Measurements from ENCODE around the gene TMEM174. TPM values are rescaled to one million over a fixed set of nuclear protein-coding genes. Genes with fewer than 3 reads are reported as not detected.

The TMEM174 gene
- total and polyA plus RNA-seq, 2 donors (not counting 1 experiment from before 2014, with no cell fraction given), result not detected

DNA sequence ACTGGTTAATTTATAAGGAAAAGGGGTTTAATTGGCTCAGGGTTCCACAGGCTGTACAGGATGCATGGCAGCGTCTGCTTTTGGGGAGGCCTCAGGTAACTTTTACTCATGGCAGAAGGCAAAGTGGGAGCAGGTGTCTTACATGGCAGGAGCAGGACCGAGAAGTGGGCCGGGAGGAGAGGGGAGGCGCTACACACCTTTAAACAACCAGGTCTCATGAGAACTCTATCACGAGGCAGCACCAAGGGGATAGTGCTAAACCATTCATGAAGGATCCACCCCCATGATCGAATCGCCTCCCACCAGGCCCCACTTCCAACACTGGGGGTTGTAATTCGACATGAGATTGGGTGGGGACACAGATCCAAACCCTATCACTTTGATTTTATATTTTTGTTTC is 31.0 kb upstream of the TMEM174 start:
- Mint-ChIP-seq H3K9me3 (ENCODE audit: insufficient read depth) (no peaks in the 10 kb centered on the region), H3K4me1 (no peaks in the 10 kb centered on the region), H3K27me3 (peaks cover 33% of the 10 kb centered on the region), H3K4me3 (no peak overlapping the region), H3K27ac (no peak overlapping the region)
- POLR2A ChIA-PET, result no interaction called here
- Histone ChIP-seq H3K36me3 (replicated peaks in 1 of 2; ENCODE audit: control extremely low read depth in 1 of 2, control insufficient read depth in 1 of 2, extremely low read depth in 1 of 2, insufficient read depth in 2 of 2, low read length in 1 of 2) (no peaks in the 10 kb centered on the region), H3K4me3 (ENCODE audit: control extremely low read depth in 1 of 5, extremely low read depth in 1 of 5, insufficient read depth in 1 of 5, low read depth in 2 of 5, low read length in 4 of 5) (no peak overlapping the region), H3K79me2 (ENCODE audit: control insufficient read depth, insufficient read depth, low read length) (no peaks in the 10 kb centered on the region), H2AFZ (ENCODE audit: insufficient read depth, low read depth, low read length, poor library complexity, severe bottlenecking) (no peak overlapping the region), H3K9ac (ENCODE audit: low read length) (no peak overlapping the region), H4K20me1 (ENCODE audit: control insufficient read depth, insufficient read depth, low read length, poor library complexity, severe bottlenecking) (no peaks in the 10 kb centered on the region), H3K27ac (ENCODE audit: low read length in 2 of 2) (no peak overlapping the region), H3K4me2 (replicated peaks; ENCODE audit: low read depth, low read length, poor library complexity, severe bottlenecking) (no peak overlapping the region), H3K4me1 (ENCODE audit: control insufficient read depth in 2 of 2, insufficient read depth in 2 of 2, low read length in 2 of 2) (no peaks in the 10 kb centered on the region), H3K27me3 (replicated peaks in 1 of 4; ENCODE audit: control extremely low read depth in 1 of 4, control insufficient read depth in 3 of 4, insufficient read depth in 4 of 4, low read length in 3 of 4) (peaks cover 0 to 39% (median 20%) of the 10 kb centered on the region in 4 experiments), H3K9me3 (ENCODE audit: control extremely low read depth in 1 of 3, control insufficient read depth in 2 of 3, insufficient read depth in 1 of 3, low read length in 2 of 3) (no peaks in the 10 kb centered on the region)
- intact Hi-C loops (cut with micrococcal nuclease), result no loop called here
- no peak for DNase-seq
- CTCF ChIA-PET, result no interaction called here
- no peak for ATAC-seq (ENCODE audit: low read depth)
- TF ChIP-seq, protein P1, sequence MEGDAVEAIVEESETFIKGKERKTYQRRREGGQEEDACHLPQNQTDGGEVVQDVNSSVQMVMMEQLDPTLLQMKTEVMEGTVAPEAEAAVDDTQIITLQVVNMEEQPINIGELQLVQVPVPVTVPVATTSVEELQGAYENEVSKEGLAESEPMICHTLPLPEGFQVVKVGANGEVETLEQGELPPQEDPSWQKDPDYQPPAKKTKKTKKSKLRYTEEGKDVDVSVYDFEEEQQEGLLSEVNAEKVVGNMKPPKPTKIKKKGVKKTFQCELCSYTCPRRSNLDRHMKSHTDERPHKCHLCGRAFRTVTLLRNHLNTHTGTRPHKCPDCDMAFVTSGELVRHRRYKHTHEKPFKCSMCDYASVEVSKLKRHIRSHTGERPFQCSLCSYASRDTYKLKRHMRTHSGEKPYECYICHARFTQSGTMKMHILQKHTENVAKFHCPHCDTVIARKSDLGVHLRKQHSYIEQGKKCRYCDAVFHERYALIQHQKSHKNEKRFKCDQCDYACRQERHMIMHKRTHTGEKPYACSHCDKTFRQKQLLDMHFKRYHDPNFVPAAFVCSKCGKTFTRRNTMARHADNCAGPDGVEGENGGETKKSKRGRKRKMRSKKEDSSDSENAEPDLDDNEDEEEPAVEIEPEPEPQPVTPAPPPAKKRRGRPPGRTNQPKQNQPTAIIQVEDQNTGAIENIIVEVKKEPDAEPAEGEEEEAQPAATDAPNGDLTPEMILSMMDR (IDR thresholded peaks at IDR 0.05), result no peak
- 100% methylated on average over 1 of the region's 8 CpGs for WGBS (ENCODE audit: insufficient coverage)

DNA sequence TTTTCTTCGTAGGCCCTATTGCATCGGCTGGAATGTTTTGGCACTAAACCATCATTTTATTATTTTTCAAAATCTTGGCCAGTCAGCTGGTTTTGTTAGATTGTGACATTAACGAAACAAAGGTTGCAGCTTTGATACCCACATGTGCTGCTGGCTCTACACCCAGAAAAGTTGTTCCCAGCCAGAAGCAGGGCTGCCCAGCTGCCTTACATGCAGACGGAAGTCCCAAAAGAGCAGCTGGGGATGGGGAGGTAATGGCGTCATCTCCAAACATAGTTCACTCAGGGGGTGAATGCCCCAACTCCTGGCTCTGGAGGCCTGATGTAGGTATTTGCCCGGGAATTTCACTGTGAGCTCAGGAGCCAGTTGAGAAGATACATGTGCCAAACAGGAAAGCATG is 29.3 kb upstream of the TMEM174 start:
- Mint-ChIP-seq H3K4me1 (no peaks in the 10 kb centered on the region), H3K4me3 (no peak overlapping the region), H3K27ac (no peak overlapping the region), H3K27me3 (peaks cover 23% of the 10 kb centered on the region), H3K9me3 (ENCODE audit: insufficient read depth) (no peaks in the 10 kb centered on the region)
- no peak overlapping the region for H3K4me3 ChIP-seq (ENCODE audit: control extremely low read depth in 1 of 5, extremely low read depth in 1 of 5, insufficient read depth in 1 of 5, low read depth in 2 of 5, low read length in 4 of 5)
- no peaks in the 10 kb centered on the region for H3K4me1 ChIP-seq (ENCODE audit: control insufficient read depth in 2 of 2, insufficient read depth in 2 of 2, low read length in 2 of 2)
- ChIA-PET CTCF (interaction anchor here (1.3 kb wide), 1 partner anchor 9 kb away, joined by 4 read pairs; no protein-coding TSS in a partner anchor), POLR2A (no interaction called here)
- H3K9ac ChIP-seq (ENCODE audit: low read length), result no peak overlapping the region
- no peak for DNase-seq
- no peak for ATAC-seq (ENCODE audit: low read depth)
- H2AFZ ChIP-seq (ENCODE audit: insufficient read depth, low read depth, low read length, poor library complexity, severe bottlenecking), result no peak overlapping the region
- H3K36me3 ChIP-seq (replicated peaks in 1 of 2; ENCODE audit: control extremely low read depth in 1 of 2, control insufficient read depth in 1 of 2, extremely low read depth in 1 of 2, insufficient read depth in 2 of 2, low read length in 1 of 2), result no peaks in the 10 kb centered on the region
- no peak overlapping the region for H3K4me2 ChIP-seq (replicated peaks; ENCODE audit: low read depth, low read length, poor library complexity, severe bottlenecking)
- intact Hi-C loops (cut with micrococcal nuclease), result no loop called here
- H3K9me3 ChIP-seq (ENCODE audit: control extremely low read depth in 1 of 3, control insufficient read depth in 2 of 3, insufficient read depth in 1 of 3, low read length in 2 of 3), result no peaks in the 10 kb centered on the region
- no peaks in the 10 kb centered on the region for H3K79me2 ChIP-seq (ENCODE audit: control insufficient read depth, insufficient read depth, low read length)
- H3K27me3 ChIP-seq (replicated peaks in 1 of 4; ENCODE audit: control extremely low read depth in 1 of 4, control insufficient read depth in 3 of 4, insufficient read depth in 4 of 4, low read length in 3 of 4), result peaks cover 0 to 35% (median 23%) of the 10 kb centered on the region in 4 experiments
- H4K20me1 ChIP-seq (ENCODE audit: control insufficient read depth, insufficient read depth, low read length, poor library complexity, severe bottlenecking), result no peaks in the 10 kb centered on the region
- TF ChIP-seq EZH2 (IDR thresholded peaks at IDR 0.05; ENCODE audit: borderline replicate concordance, insufficient read depth, low read depth, low read length, poor library complexity, severe bottlenecking), result no peak
- TF ChIP-seq, protein P1 (IDR thresholded peaks at IDR 0.05), result no peak
- WGBS (ENCODE audit: insufficient coverage), result 86% methylated on average over 4 of the region's 6 CpGs
- H3K27ac ChIP-seq (ENCODE audit: low read length in 2 of 2), result no peak overlapping the region

All from B cell (primary cell).